Measurements from ENCODE around the gene RASA3. TPM values are rescaled to one million over a fixed set of nuclear protein-coding genes. Genes with fewer than 3 reads are reported as not detected.

The RASA3 gene
- total and polyA plus RNA-seq, 9 of the 15 experiments (the other 6 are each of a cell fraction or from before 2014, with no cell fraction given): 0.72 to 25.3 (median 14.4) TPM

GRCh38 chr13:113964251-113964995 is 168.0 kb downstream of the RASA3 start:
- Histone ChIP-seq H3K4me2 (ENCODE audit: insufficient read depth, low read length) (no peak overlapping the region), H3K9ac (ENCODE audit: insufficient read depth in 1 of 2, low read depth in 2 of 2, low read length in 2 of 2) (no peak overlapping the region), H4K20me1 (replicated peaks; ENCODE audit: control insufficient read depth, insufficient read depth, low read length) (no peaks in the 10 kb centered on the region), H3K9me1 (ENCODE audit: control insufficient read depth, insufficient read depth, low read length) (no peaks in the 10 kb centered on the region), H2AFZ (ENCODE audit: low read depth, low read length) (no peak overlapping the region), H3K27me3 (ENCODE audit: control insufficient read depth in 2 of 2, insufficient read depth in 2 of 2, low read length in 2 of 2) (peaks cover 2 to 16% of the 10 kb centered on the region in 2 experiments; a peak in 4 of 5 replicates), H3K36me3 (ENCODE audit: control insufficient read depth, insufficient read depth, low read length) (no peaks in the 10 kb centered on the region), H3K27ac (ENCODE audit: extremely low read depth, low read depth, low read length) (no peak overlapping the region), H3K9me3 (replicated peaks; ENCODE audit: control insufficient read depth, insufficient read depth, low read depth, low read length) (no peaks in the 10 kb centered on the region), H3K79me2 (ENCODE audit: control insufficient read depth, insufficient read depth, low read length) (no peaks in the 10 kb centered on the region), H3K4me3 (no peak overlapping the region), H3K4me1 (replicated peaks in 1 of 2; ENCODE audit: control insufficient read depth in 2 of 2, insufficient read depth in 2 of 2, low read length in 2 of 2) (peaks cover 0 to 8% of the 10 kb centered on the region in 2 experiments; a peak in 2 of 5 replicates)
- no peak for FAIRE-seq
- in situ Hi-C loops (cut with MboI): no loop called here
- no peak for ATAC-seq
- ChIA-PET POLR2A (interaction anchor here (0.7 kb wide), 1 partner anchor 256 kb away, joined by 3 read pairs; no protein-coding TSS in a partner anchor), CTCF (ENCODE audit: low intra/inter-chr PET ratio) (interaction anchor here (0.6 kb wide), 1 partner anchor 179 kb away, joined by 3 read pairs; no protein-coding TSS in a partner anchor)
- WGBS (ENCODE audit: insufficient coverage, low coverage, missing lambda C conversion rate): 5% methylated on average over 8 of the region's 21 CpGs
- no peak for DNase-seq (ENCODE audit: extremely low read depth in 1 of 4, low spot score in 3 of 4)
- TF ChIP-seq, protein P1, sequence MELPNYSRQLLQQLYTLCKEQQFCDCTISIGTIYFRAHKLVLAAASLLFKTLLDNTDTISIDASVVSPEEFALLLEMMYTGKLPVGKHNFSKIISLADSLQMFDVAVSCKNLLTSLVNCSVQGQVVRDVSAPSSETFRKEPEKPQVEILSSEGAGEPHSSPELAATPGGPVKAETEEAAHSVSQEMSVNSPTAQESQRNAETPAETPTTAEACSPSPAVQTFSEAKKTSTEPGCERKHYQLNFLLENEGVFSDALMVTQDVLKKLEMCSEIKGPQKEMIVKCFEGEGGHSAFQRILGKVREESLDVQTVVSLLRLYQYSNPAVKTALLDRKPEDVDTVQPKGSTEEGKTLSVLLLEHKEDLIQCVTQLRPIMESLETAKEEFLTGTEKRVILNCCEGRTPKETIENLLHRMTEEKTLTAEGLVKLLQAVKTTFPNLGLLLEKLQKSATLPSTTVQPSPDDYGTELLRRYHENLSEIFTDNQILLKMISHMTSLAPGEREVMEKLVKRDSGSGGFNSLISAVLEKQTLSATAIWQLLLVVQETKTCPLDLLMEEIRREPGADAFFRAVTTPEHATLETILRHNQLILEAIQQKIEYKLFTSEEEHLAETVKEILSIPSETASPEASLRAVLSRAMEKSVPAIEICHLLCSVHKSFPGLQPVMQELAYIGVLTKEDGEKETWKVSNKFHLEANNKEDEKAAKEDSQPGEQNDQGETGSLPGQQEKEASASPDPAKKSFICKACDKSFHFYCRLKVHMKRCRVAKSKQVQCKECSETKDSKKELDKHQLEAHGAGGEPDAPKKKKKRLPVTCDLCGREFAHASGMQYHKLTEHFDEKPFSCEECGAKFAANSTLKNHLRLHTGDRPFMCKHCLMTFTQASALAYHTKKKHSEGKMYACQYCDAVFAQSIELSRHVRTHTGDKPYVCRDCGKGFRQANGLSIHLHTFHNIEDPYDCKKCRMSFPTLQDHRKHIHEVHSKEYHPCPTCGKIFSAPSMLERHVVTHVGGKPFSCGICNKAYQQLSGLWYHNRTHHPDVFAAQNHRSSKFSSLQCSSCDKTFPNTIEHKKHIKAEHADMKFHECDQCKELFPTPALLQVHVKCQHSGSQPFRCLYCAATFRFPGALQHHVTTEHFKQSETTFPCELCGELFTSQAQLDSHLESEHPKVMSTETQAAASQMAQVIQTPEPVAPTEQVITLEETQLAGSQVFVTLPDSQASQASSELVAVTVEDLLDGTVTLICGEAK (IDR thresholded peaks at IDR 0.05): no peak
- TF ChIP-seq, protein P1 (CRISPR knock-in tag; IDR thresholded peaks at IDR 0.05): no peak
- no TSS peak for BruUV-seq (replicated peaks)
- intact Hi-C loops (cut with micrococcal nuclease): no loop called here

All from K562 (cell line).